GM12878 (cell line): ENCODE measurements around the gene CRYAB. TPM values are rescaled to one million over a fixed set of nuclear protein-coding genes. Genes with fewer than 3 reads are reported as not detected.

ENCODE experiments used
- ATAC-seq: fragments of 200-7000 bp; cut with Tn5 transposase; 3 replicates; pipeline ENCODE4 v1.9.1; 2020; ENCODE audit warnings: mild to moderate bottlenecking, moderate library complexity
- BruUV-seq: library from RNA; stranded (reverse); fragments of 400-500 nt; replicated peaks from 2 replicates; lab custom pipeline; 2021; lab: Mats Ljungman, UMichigan
- CTCF ChIA-PET: fragments of 300-600 bp; sonication (Branson Sonifier 250); formaldehyde crosslinking; extraction: SDS; loops from one replicate; lab custom pipeline; 2021; ENCODE audit warnings: inconsistent platforms; lab: Yijun Ruan, JAX
- POLR2A ChIA-PET: fragments of 350-600 bp; formaldehyde crosslinking; extraction: SDS; loops from one replicate; lab custom pipeline; 2021; ENCODE audit warnings: inconsistent platforms; lab: Charles Lee
- RAD21 ChIA-PET: fragments of 300-600 bp; sonication (Branson Sonifier 250); formaldehyde crosslinking; loops from one replicate; lab custom pipeline; 2023; ENCODE audit warnings: antibody characterized with exemption; ENCODE audit not compliant: unreplicated experiment; lab: Charles Lee
- SMC1A ChIA-PET: fragments of 300-600 bp; sonication (Branson Sonifier 250); formaldehyde crosslinking; loops from one replicate; lab custom pipeline; 2023; ENCODE audit not compliant: unreplicated experiment, uncharacterized antibody; lab: Charles Lee
- DNase-seq: peaks from one replicate; pipeline ENCODE4 v3.0.0-alpha.2; 2011; ENCODE audit warnings: low read depth, low spot score
- FAIRE-seq: peaks from 3 replicates; lab custom pipeline; 2011; peaks lifted over from hg19 to GRCh38; lab: Jason Lieb, UNC
- H2AFZ ChIP-seq: 2 replicates; pipeline ENCODE4 v1.6.0; 2011; ENCODE audit warnings: low read depth, low read length, control low read depth; ENCODE audit not compliant: control insufficient read depth
- H3K27ac ChIP-seq: 2 replicates; pipeline ENCODE4 v1.5.1; 2011; ENCODE audit warnings: control low read depth; ENCODE audit not compliant: control insufficient read depth, insufficient read depth
- H3K27me3 ChIP-seq, 2 experiments: replicated peaks in 1 of 2; 2 replicates each; pipeline versions ENCODE4 v1.6.0 to v1.6.1; 2011; ENCODE audit warnings: low read length in 1 of 2; ENCODE audit not compliant: control insufficient read depth in 2 of 2, insufficient read depth in 2 of 2
- H3K36me3 ChIP-seq, 2 experiments: 2 replicates each; pipeline ENCODE4 v1.5.1; 2011; ENCODE audit warnings: low read length in 1 of 2; ENCODE audit not compliant: control insufficient read depth in 2 of 2, insufficient read depth in 2 of 2
- H3K4me1 ChIP-seq: 2 replicates; pipeline ENCODE4 v1.6.1; 2011; ENCODE audit warnings: mild to moderate bottlenecking, low read length, moderate library complexity, mixed read lengths; ENCODE audit not compliant: control insufficient read depth, insufficient read depth
- H3K4me2 ChIP-seq: 2 replicates; pipeline ENCODE4 v1.6.0; 2011; ENCODE audit warnings: control low read depth; ENCODE audit not compliant: control insufficient read depth, insufficient read depth
- H3K4me3 ChIP-seq: fragments of 200-600 bp; sonication (generic); 2 replicates; pipeline ENCODE4 v1.5.1; 2016
- H3K79me2 ChIP-seq: 2 replicates; pipeline ENCODE4 v1.6.0; 2011; ENCODE audit warnings: low read length; ENCODE audit not compliant: control insufficient read depth, insufficient read depth
- H3K9ac ChIP-seq: 2 replicates; pipeline ENCODE4 v1.8.0; 2011; ENCODE audit warnings: low read length, control low read depth, mixed read lengths; ENCODE audit not compliant: control insufficient read depth, insufficient read depth
- H3K9me3 ChIP-seq: replicated peaks from 3 replicates; pipeline ENCODE4 v1.5.1; 2011; ENCODE audit warnings: mild to moderate bottlenecking, low read length; ENCODE audit not compliant: control insufficient read depth, insufficient read depth
- H4K20me1 ChIP-seq: 2 replicates; pipeline ENCODE4 v1.6.0; 2011; ENCODE audit not compliant: control insufficient read depth, insufficient read depth
- EZH2 ChIP-seq: IDR thresholded peaks from 2 replicates; pipeline ENCODE4 v1.6.1; 2012; ENCODE audit warnings: low read depth, mild to moderate bottlenecking, control low read depth, inconsistent platforms, low read length, borderline replicate concordance; ENCODE audit not compliant: control insufficient read depth
- GABPA ChIP-seq: IDR thresholded peaks from 2 replicates; pipeline ENCODE4 v1.6.1; 2014; ENCODE audit warnings: antibody characterized with exemption, low read depth, mild to moderate bottlenecking, inconsistent platforms
- NR2F1 ChIP-seq: fragments of 450-650 bp; conservative IDR thresholded peaks from 2 replicates; pipeline ENCODE4 v1.6.1; 2017; ENCODE audit warnings: mild to moderate bottlenecking
- POLR2AphosphoS5 ChIP-seq: IDR thresholded peaks from 2 replicates; pipeline ENCODE4 v1.6.1; 2011; ENCODE audit warnings: mild to moderate bottlenecking, low read length, inconsistent platforms
- TCF7 ChIP-seq: IDR thresholded peaks from 2 replicates; pipeline ENCODE4 v1.6.1; 2014; ENCODE audit warnings: antibody characterized with exemption, borderline replicate concordance
- ZNF207 ChIP-seq: fragments of 450-650 bp; IDR thresholded peaks from 2 replicates; pipeline ENCODE4 v1.6.1; 2014; ENCODE audit warnings: antibody characterized with exemption, mild to moderate bottlenecking, borderline replicate concordance
- ZNF217 ChIP-seq: fragments of 450-650 bp; IDR thresholded peaks from 2 replicates; pipeline ENCODE4 v1.6.1; 2017; ENCODE audit warnings: antibody characterized with exemption, mild to moderate bottlenecking
- WGBS: methylation state at CpG from one replicate; pipeline ENCODE4 v1.1.6; 2016; ENCODE audit warnings: low lambda C conversion rate; ENCODE audit not compliant: insufficient replicate concordance, insufficient coverage; ENCODE audit errors: missing lambda C conversion rate; 5-methylcytosine and 5-hydroxymethylcytosine counted together
- in situ Hi-C: fragments of 300-500 bp; cut with MboI; formaldehyde crosslinking; loops from 9 replicates; pipeline ENCODE4 v1.14.3; 2018; ENCODE audit warnings: mixed read lengths
- intact Hi-C: fragments of 100-400 bp; cut with micrococcal nuclease; formaldehyde crosslinking; loops from one replicate; pipeline ENCODE4 v1.14.2; 2022; ENCODE audit not compliant: unreplicated experiment
- polyA plus RNA-seq, 11 experiments: library from polyadenylated mRNA; depleted of rRNA in 4 of 11; unstranded in 6 of 11; stranded (reverse) in 5 of 11; fragments of >200 nt; fragmentation: Nextera tagmentation in 4 of 11; fragmentation: Illumina TruSeq in 1 of 11; extraction: Ambion mirVana in 4 of 11; extraction: Trizol in 1 of 11; gene quantifications; 1 replicate in 1 of 11; 2 replicates in 10 of 11; pipeline versions ENCODE4 v1.2.1 to v1.2.3, GENCODE V29; 2011 to 2016; ENCODE audit warnings: inconsistent platforms in 2 of 11, missing spikeins in 2 of 11, low read depth in 1 of 11
- total RNA-seq, 4 experiments: library from RNA; depleted of rRNA in 3 of 4; stranded (reverse); fragments of >200 nt in 3 of 4; fragmentation: Illumina TruSeq in 1 of 4; extraction: Trizol in 1 of 4; gene quantifications; 2 replicates each; pipeline versions ENCODE4 v1.2.1 to v1.2.3, GENCODE V29; 2013 to 2021
- TF ChIP-seq, protein P1 (sequence below): fragments of 450-650 bp; IDR thresholded peaks from 2 replicates; pipeline ENCODE4 v1.6.1; 2016; ENCODE audit warnings: mild to moderate bottlenecking, moderate library complexity, borderline replicate concordance
- TF ChIP-seq, protein P2 (sequence below): fragments of 450-650 bp; IDR thresholded peaks from 2 replicates; pipeline ENCODE4 v1.6.1; 2017; ENCODE audit warnings: antibody characterized with exemption, mild to moderate bottlenecking, moderate library complexity
- TF ChIP-seq, protein P3 (sequence below): fragments of 450-650 bp; formaldehyde crosslinking; IDR thresholded peaks from 2 replicates; pipeline ENCODE4 v1.4.0; 2020; ENCODE audit warnings: mild to moderate bottlenecking, moderate library complexity

CRYAB gene
- total and polyA plus RNA-seq, 10 of the 15 experiments (the other 5 are each of a cell fraction or from before 2014, with no cell fraction given) = 0.72 to 1.0 TPM; not detected in 8

DNA sequence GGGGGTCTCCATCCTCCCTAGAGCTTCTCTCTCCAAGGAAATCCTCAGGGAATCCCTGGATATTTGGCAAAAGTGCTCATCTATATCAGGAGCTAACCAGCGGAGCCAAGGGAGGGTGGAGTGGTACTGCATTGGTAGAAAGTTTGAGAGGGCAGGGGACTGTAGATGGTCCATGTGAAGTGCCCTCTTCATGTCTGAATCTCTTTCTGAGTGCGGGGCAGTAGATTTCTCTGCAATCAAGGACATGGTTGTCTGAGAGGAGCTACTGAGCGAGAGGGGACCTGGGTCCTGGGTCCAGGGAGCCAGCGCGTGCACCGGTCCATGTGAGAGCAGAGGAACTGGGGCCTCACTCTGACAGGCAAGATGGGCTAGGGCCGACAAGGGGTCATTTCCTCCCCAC lies 26.3 kb upstream of the CRYAB start (continued):
- TF ChIP-seq POLR2AphosphoS5 (no peak), GABPA (no peak), ZNF217 (no peak), ZNF207 (no peak), NR2F1 (no peak), EZH2 (no peak)
- TF ChIP-seq, all 136 proteins: peak for 0

DNA sequence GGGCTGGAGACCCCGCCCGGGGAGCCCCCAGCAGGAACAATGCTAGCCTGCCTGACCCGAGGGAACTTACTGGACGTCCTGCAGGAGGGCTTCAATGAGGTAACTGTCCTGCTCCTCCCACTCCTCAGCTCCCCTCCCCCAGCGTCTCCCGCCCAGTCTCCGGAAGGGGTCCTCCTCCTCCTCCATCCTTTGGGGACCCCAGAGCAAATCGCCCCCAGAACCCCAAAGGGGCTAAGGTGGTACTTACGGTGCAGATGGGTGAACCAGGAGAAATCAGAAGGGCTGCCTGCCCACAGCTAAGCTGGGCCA lies 25.8 kb upstream of the CRYAB start:
- Histone ChIP-seq H3K9me3 (no peaks in the 10 kb centered on the region), H3K4me3 (peak overlapping the region; percentile 72), H3K36me3 (no peaks in the 10 kb centered on the region), H3K4me2 (peak overlapping the region; percentile 80), H2AFZ (peak overlapping the region; percentile 67), H3K27me3 (0 out of 4 replicates have a peak, but pooled peaks cover 0 to 1% of the 10 kb centered on the region in 2 experiments), H3K9ac (peak overlapping the region; percentile 41; the same call in 1 of the 2 replicates), H4K20me1 (no peaks in the 10 kb centered on the region), H3K4me1 (peaks cover 22% of the 10 kb centered on the region), H3K79me2 (no peaks in the 10 kb centered on the region), H3K27ac (no peak overlapping the region)
- in situ Hi-C loops = loop anchor here (10.0 kb wide), 1 partner anchor 337 kb away; no protein-coding TSS in a partner anchor
- DNase-seq = no peak
- no TSS peak for BruUV-seq
- POLR2A ChIA-PET = interaction anchor here (1.1 kb wide), 1 partner anchor 10 kb away, joined by 5 read pairs; no protein-coding TSS in a partner anchor
- no peak for FAIRE-seq
- SMC1A ChIA-PET = interaction anchor here (0.7 to 1.4 kb wide), 2 partner anchors 16 to 175 kb away, joined by 3 to 4 read pairs; no protein-coding TSS in a partner anchor
- intact Hi-C loops = loop anchor here (10.0 kb wide), 1 partner anchor 237 kb away; the partner anchor contains the start of gene BCO2
- no peak for ATAC-seq
- CTCF ChIA-PET = interaction anchor here (0.8 to 3.4 kb wide), 3 partner anchors 8 to 343 kb away, joined by 4 to 16 read pairs (median 5); no protein-coding TSS in a partner anchor
- WGBS = 45% methylated on average over 5 of the region's 9 CpGs
- RAD21 ChIA-PET = interaction anchor here (10.8 kb wide), 1 partner anchor 43 kb away, joined by 109 read pairs; no protein-coding TSS in a partner anchor
- TF ChIP-seq NR2F1 = no peak
- TF ChIP-seq, protein P1, sequence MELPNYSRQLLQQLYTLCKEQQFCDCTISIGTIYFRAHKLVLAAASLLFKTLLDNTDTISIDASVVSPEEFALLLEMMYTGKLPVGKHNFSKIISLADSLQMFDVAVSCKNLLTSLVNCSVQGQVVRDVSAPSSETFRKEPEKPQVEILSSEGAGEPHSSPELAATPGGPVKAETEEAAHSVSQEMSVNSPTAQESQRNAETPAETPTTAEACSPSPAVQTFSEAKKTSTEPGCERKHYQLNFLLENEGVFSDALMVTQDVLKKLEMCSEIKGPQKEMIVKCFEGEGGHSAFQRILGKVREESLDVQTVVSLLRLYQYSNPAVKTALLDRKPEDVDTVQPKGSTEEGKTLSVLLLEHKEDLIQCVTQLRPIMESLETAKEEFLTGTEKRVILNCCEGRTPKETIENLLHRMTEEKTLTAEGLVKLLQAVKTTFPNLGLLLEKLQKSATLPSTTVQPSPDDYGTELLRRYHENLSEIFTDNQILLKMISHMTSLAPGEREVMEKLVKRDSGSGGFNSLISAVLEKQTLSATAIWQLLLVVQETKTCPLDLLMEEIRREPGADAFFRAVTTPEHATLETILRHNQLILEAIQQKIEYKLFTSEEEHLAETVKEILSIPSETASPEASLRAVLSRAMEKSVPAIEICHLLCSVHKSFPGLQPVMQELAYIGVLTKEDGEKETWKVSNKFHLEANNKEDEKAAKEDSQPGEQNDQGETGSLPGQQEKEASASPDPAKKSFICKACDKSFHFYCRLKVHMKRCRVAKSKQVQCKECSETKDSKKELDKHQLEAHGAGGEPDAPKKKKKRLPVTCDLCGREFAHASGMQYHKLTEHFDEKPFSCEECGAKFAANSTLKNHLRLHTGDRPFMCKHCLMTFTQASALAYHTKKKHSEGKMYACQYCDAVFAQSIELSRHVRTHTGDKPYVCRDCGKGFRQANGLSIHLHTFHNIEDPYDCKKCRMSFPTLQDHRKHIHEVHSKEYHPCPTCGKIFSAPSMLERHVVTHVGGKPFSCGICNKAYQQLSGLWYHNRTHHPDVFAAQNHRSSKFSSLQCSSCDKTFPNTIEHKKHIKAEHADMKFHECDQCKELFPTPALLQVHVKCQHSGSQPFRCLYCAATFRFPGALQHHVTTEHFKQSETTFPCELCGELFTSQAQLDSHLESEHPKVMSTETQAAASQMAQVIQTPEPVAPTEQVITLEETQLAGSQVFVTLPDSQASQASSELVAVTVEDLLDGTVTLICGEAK = no peak
- TF ChIP-seq, protein P2, sequence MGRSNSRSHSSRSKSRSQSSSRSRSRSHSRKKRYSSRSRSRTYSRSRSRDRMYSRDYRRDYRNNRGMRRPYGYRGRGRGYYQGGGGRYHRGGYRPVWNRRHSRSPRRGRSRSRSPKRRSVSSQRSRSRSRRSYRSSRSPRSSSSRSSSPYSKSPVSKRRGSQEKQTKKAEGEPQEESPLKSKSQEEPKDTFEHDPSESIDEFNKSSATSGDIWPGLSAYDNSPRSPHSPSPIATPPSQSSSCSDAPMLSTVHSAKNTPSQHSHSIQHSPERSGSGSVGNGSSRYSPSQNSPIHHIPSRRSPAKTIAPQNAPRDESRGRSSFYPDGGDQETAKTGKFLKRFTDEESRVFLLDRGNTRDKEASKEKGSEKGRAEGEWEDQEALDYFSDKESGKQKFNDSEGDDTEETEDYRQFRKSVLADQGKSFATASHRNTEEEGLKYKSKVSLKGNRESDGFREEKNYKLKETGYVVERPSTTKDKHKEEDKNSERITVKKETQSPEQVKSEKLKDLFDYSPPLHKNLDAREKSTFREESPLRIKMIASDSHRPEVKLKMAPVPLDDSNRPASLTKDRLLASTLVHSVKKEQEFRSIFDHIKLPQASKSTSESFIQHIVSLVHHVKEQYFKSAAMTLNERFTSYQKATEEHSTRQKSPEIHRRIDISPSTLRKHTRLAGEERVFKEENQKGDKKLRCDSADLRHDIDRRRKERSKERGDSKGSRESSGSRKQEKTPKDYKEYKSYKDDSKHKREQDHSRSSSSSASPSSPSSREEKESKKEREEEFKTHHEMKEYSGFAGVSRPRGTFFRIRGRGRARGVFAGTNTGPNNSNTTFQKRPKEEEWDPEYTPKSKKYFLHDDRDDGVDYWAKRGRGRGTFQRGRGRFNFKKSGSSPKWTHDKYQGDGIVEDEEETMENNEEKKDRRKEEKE = no peak
- TF ChIP-seq, protein P3, sequence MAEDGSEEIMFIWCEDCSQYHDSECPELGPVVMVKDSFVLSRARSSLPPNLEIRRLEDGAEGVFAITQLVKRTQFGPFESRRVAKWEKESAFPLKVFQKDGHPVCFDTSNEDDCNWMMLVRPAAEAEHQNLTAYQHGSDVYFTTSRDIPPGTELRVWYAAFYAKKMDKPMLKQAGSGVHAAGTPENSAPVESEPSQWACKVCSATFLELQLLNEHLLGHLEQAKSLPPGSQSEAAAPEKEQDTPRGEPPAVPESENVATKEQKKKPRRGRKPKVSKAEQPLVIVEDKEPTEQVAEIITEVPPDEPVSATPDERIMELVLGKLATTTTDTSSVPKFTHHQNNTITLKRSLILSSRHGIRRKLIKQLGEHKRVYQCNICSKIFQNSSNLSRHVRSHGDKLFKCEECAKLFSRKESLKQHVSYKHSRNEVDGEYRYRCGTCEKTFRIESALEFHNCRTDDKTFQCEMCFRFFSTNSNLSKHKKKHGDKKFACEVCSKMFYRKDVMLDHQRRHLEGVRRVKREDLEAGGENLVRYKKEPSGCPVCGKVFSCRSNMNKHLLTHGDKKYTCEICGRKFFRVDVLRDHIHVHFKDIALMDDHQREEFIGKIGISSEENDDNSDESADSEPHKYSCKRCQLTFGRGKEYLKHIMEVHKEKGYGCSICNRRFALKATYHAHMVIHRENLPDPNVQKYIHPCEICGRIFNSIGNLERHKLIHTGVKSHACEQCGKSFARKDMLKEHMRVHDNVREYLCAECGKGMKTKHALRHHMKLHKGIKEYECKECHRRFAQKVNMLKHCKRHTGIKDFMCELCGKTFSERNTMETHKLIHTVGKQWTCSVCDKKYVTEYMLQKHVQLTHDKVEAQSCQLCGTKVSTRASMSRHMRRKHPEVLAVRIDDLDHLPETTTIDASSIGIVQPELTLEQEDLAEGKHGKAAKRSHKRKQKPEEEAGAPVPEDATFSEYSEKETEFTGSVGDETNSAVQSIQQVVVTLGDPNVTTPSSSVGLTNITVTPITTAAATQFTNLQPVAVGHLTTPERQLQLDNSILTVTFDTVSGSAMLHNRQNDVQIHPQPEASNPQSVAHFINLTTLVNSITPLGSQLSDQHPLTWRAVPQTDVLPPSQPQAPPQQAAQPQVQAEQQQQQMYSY (CRISPR knock-in tag) = no peak
- TF ChIP-seq TCF7 = no peak
